ENCODE data around the gene CFAP92.

Gene CFAP92

DNA sequence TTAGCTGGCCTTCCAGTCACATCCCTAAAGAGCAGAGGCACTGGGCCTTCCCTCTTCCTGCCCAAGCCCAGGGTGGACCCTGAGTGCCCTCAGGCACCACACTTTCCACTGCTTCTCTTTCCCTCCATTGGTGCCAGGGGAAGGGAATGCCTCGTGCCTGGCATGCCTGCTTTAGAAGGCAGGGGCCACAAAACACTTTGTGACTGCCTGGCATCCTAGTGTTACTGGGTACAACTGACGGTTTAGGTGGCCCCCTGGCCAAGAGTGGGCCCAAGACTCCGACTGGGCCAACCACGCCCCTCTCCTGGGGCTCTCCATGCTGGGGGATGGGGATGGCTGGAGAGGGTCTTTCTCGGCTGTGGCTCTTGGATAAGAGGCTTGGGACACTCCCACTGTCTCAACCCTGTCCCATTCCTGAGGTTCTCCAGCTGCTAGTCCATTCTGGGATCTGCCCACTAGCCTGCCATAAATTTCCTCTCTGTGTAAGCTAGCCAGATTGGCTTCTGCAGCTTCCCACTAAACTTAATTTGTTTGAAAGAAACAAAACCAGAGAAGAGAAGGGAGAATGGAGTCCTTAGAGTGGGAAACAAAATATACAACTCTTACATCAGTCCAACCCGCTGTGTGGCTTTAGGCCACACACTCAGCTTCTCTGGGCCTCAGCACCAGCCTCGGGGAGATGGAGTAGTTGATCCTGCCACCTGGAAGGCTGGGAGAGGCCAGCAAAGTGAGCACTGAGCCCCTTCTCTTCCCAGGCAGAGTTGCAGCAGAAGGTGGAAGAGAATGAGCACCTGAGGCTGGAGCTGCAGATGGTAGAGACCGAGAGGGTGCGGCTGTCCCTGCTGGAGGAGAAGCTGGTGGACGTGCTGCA lies 42.6 kb upstream of the CFAP92 start:
- TF ChIP-seq, protein P1, sequence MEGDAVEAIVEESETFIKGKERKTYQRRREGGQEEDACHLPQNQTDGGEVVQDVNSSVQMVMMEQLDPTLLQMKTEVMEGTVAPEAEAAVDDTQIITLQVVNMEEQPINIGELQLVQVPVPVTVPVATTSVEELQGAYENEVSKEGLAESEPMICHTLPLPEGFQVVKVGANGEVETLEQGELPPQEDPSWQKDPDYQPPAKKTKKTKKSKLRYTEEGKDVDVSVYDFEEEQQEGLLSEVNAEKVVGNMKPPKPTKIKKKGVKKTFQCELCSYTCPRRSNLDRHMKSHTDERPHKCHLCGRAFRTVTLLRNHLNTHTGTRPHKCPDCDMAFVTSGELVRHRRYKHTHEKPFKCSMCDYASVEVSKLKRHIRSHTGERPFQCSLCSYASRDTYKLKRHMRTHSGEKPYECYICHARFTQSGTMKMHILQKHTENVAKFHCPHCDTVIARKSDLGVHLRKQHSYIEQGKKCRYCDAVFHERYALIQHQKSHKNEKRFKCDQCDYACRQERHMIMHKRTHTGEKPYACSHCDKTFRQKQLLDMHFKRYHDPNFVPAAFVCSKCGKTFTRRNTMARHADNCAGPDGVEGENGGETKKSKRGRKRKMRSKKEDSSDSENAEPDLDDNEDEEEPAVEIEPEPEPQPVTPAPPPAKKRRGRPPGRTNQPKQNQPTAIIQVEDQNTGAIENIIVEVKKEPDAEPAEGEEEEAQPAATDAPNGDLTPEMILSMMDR (IDR thresholded peaks at IDR 0.05): no peak

DNA sequence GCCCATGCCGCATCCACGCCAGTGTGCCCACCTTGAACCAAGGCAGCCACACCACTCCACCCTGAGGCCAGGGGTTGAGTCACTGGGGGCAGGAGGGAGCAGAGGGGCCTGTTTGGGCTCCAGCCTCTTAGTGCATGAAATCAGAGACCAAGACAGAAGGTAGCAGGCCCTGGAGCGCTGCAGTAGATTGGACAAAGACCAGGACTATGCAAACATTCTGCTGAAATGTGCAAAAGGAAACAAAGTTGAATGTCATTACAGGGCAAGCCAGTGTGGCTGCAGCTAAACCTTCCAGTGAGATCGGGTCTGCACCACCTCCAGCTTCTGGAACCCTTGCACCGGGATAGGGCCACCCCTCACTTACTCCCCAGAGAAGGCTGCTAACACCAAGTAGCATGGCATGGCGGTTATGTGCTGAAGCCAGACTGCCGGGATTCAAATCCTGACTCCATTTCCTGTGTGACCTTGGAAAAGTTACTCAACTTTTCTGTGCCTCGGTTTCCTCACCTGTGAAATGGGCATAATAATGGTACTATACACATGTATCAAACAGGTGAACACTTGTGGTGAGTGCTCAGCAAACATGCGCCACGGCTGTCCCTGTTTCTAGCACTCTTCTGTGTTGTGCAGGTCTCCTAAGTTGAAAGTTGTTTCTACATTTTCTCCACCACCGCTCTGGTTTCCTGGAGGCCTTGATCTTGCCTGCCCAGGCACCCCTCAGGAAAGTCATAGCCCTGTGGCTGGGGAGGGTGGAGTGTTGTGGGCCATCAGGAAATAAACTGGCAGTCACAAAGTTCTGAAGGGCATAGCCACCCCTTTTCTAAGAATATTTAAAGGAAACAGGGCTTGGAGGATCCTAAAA lies 41.7 kb upstream of the CFAP92 start:
- TF ChIP-seq, protein P1 (IDR thresholded peaks at IDR 0.05): no peak

DNA sequence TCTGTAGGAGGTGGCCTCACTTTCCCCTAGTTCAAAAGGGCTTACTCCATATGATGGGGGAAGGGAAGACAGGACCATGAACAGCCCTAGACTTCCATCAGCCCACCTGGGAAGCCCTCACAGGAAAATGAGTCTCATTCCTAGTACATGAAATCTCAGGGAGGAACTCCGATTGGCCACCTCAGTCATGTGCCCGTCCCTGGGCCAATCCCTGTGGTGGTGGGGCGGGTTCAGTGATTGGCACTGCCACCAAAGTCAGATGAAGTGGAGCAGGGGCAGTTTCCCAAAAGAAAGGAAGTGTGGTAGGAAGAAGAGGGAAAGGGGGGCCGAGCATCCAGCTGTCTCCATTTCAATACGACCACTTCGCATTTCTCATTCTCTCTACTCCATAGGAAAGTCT lies 40.8 kb upstream of the CFAP92 start:
- TF ChIP-seq, protein P1 (IDR thresholded peaks at IDR 0.05): no peak

- TF ChIP-seq, protein P1 (IDR thresholded peaks at IDR 0.05): no peak
Observed at GRCh38 chr3:129033633-129034321, 39.9 kb upstream of the CFAP92 start.

- TF ChIP-seq, protein P1 (IDR thresholded peaks at IDR 0.05): no peak
Observed at GRCh38 chr3:129033151-129033550, 39.3 kb upstream of the CFAP92 start.

GRCh38 chr3:129032716-129033115 lies 38.8 kb upstream of the CFAP92 start:
- TF ChIP-seq, protein P1 (IDR thresholded peaks at IDR 0.05): no peak

DNA sequence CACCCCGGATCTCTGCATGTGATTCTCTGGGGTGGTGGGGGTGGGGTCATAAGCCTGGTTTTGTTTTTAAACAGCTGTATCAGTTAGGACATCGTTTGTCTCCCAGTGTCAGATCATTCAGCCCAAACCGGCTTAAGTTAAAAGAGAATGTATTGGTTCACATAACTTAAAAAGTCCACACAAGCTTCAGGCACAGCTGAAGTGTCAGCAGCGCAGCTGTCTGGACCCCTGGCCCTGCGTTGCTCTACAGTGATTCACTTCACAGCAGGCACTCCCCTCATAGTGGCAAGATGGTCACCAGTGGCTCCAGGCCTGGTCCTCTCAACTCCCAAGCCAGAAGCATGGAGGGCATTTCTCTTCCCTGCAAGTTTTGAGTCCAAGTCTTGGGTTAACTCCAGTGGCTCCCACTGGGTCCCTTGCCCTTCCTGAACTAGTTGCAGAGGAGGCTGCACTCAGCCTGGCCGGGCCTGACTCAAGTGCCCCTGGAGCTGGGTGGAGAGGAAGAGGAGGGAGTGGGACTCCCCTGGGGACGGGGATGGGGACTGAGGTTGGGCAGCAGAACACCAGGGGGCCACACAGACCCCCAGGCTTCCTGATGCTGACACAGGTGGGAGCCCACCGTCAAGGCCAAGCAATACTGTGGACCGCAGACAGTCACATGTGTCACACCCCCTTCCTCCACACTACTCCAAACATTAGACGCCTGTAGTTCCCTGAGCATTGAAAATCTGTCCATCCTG lies 37.8 kb upstream of the CFAP92 start:
- TF ChIP-seq, protein P1 (IDR thresholded peaks at IDR 0.05): no peak
